T47D (cell line): Measurements from ENCODE around the gene GFY.

ENCODE experiments used
- DNase-seq, 2 experiments: peaks; one replicate each; pipeline versions ENCODE4 v3.0.0 to v3.0.0-alpha.2; 2011 to 2012; ENCODE audit warnings: low read depth in 1 of 2, low spot score in 1 of 2
- JUND ChIP-seq: IDR thresholded peaks from 2 replicates; pipeline ENCODE4 v1.6.1; 2012; ENCODE audit warnings: low read depth
- in situ Hi-C: cut with HindIII; loops from 2 replicates; pipeline ENCODE4 v1.10.0; 2016; ENCODE audit warnings: low sequenced_read_pairs, low pct_unique_long_range_greater_than_20kb

GFY gene

GRCh38 chr19:49425178-49425577, at the start of gene GFY:
TSS of gene GFY (plus strand) at chr19:49425388. CDS start at chr19:49426431, 1,043 bp downstream.
- TF ChIP-seq JUND, result no peak
- in situ Hi-C loops, result no loop called here
- no peak for DNase-seq

GRCh38 chr19:49378512-49378911, 46.7 kb upstream of the GFY start:
- no peak for DNase-seq
- in situ Hi-C loops, result no loop called here
- no peak for TF ChIP-seq JUND

GRCh38 chr19:49380391-49380790, 44.8 kb upstream of the GFY start:
- in situ Hi-C loops, result no loop called here
- DNase-seq, result no peak
- no peak for TF ChIP-seq JUND

GRCh38 chr19:49382639-49383038, 42.5 kb upstream of the GFY start:
- TF ChIP-seq JUND, result no peak
- in situ Hi-C loops, result no loop called here
- no peak for DNase-seq

- in situ Hi-C loops, result no loop called here
- DNase-seq, result no peak
- TF ChIP-seq JUND, result no peak
These were observed 41.6 kb upstream of the GFY start for GRCh38 chr19:49383599-49383998.

- DNase-seq, result no peak
- in situ Hi-C loops, result no loop called here
- TF ChIP-seq JUND, result no peak
These were observed 37.2 kb upstream of the GFY start, which contains the start of gene KASH5 for GRCh38 chr19:49387936-49388372. TSS of gene KASH5 (plus strand) at chr19:49388249. CDS start at chr19:49390884, 2,635 bp downstream.

GRCh38 chr19:49389406-49389805, 35.8 kb upstream of the GFY start:
- no peak for DNase-seq
- no peak for TF ChIP-seq JUND
- in situ Hi-C loops, result no loop called here

- in situ Hi-C loops, result no loop called here
These were observed 34.9 kb upstream of the GFY start for GRCh38 chr19:49390131-49390928.

GRCh38 chr19:49390929-49391359, 34.2 kb upstream of the GFY start:
- DNase-seq, result no peak
- in situ Hi-C loops, result no loop called here

More at GRCh38 chr19:49390131-49390928, 34.9 kb upstream of the GFY start:
- TF ChIP-seq JUND, result no peak
- no peak for DNase-seq

GRCh38 chr19:49391581-49392399, 33.4 kb upstream of the GFY start:
- in situ Hi-C loops, result no loop called here

More at GRCh38 chr19:49390929-49391359, 34.2 kb upstream of the GFY start:
- no peak for TF ChIP-seq JUND

GRCh38 chr19:49393881-49394280, 31.3 kb upstream of the GFY start:
- in situ Hi-C loops, result no loop called here
- TF ChIP-seq JUND, result no peak
- DNase-seq, result no peak

More at GRCh38 chr19:49391581-49392399, 33.4 kb upstream of the GFY start:
- TF ChIP-seq JUND, result no peak
- peak; percentile 75 to 84 for DNase-seq

- in situ Hi-C loops, result no loop called here
- no peak for TF ChIP-seq JUND
- no peak for DNase-seq
These were observed 29.4 kb upstream of the GFY start for GRCh38 chr19:49395581-49396407.
